CD8-positive, alpha-beta memory T cell (primary cell): Measurements from ENCODE around the gene KLHDC3. TPM values are rescaled to one million over a fixed set of nuclear protein-coding genes. Genes with fewer than 3 reads are reported as not detected.
"Not testable (repeated sequence)": the region's sequence is repeated elsewhere in the genome, so short reads cannot be mapped to it uniquely, and the experiment has no call there.

Experiments
- CTCF ChIA-PET: fragments of 350-600 bp; sonication (Branson Sonifier 250); formaldehyde crosslinking; loops from one replicate; lab custom pipeline; 2021; ENCODE audit warnings: antibody characterized with exemption; lab: Charles Lee
- POLR2A ChIA-PET: fragments of 350-600 bp; sonication (Branson Sonifier 250); formaldehyde crosslinking; loops from one replicate; lab custom pipeline; 2021; ENCODE audit warnings: antibody characterized with exemption; lab: Charles Lee
- DNase-seq, 5 donors: peaks; one replicate each; pipeline versions ENCODE4 v3.0.0 to v3.0.0-alpha.2; 2020 to 2022; ENCODE audit warnings: mixed read lengths in 1 of 5
- H3K27ac ChIP-seq: one replicate; pipeline ENCODE4 v1.7.0; 2013; ENCODE audit warnings: low read depth, mild to moderate bottlenecking, low read length, moderate library complexity
- H3K27me3 ChIP-seq: 2 replicates; pipeline ENCODE4 v1.7.0; 2013; ENCODE audit warnings: low read length, mild to moderate bottlenecking; ENCODE audit not compliant: insufficient read depth, poor library complexity, severe bottlenecking
- H3K36me3 ChIP-seq: 2 replicates; pipeline ENCODE4 v1.7.0; 2013; ENCODE audit warnings: mild to moderate bottlenecking, low read length, moderate library complexity; ENCODE audit not compliant: insufficient read depth
- H3K4me1 ChIP-seq: 2 replicates; pipeline ENCODE4 v1.7.0; 2013; ENCODE audit warnings: mild to moderate bottlenecking, low read length, moderate library complexity; ENCODE audit not compliant: insufficient read depth
- H3K4me3 ChIP-seq: 2 replicates; pipeline ENCODE4 v1.7.0; 2013; ENCODE audit warnings: mild to moderate bottlenecking, low read length
- H3K9me3 ChIP-seq: 2 replicates; pipeline ENCODE4 v1.7.0; 2013; ENCODE audit warnings: mild to moderate bottlenecking, low read length
- H3K27ac Mint-ChIP-seq, 8 donors: one replicate each; pipeline ENCODE4 v1.8.0; 2020 to 2021; ENCODE audit warnings: mixed read lengths in 8 of 8, mild to moderate bottlenecking in 6 of 8, inconsistent platforms in 3 of 8, moderate library complexity in 3 of 8
- H3K27me3 Mint-ChIP-seq, 2 donors: one replicate each; pipeline ENCODE4 v1.8.0; 2020 to 2021; ENCODE audit warnings: mixed read lengths in 2 of 2, mild to moderate bottlenecking in 1 of 2, moderate library complexity in 1 of 2
- H3K36me3 Mint-ChIP-seq, 3 donors: one replicate each; pipeline ENCODE4 v1.8.0; 2020 to 2021; ENCODE audit warnings: mixed read lengths in 3 of 3, inconsistent platforms in 1 of 3, mild to moderate bottlenecking in 1 of 3
- H3K4me1 Mint-ChIP-seq, 3 donors: one replicate each; pipeline ENCODE4 v1.8.0; 2020 to 2021; ENCODE audit warnings: mixed read lengths in 3 of 3, inconsistent platforms in 1 of 3, mild to moderate bottlenecking in 1 of 3
- H3K4me3 Mint-ChIP-seq, 7 donors: one replicate each; pipeline ENCODE4 v1.8.0; 2020 to 2021; ENCODE audit warnings: mixed read lengths in 7 of 7, mild to moderate bottlenecking in 6 of 7, moderate library complexity in 4 of 7, inconsistent platforms in 2 of 7
- H3K9me3 Mint-ChIP-seq, 5 donors: one replicate each; pipeline ENCODE4 v1.8.0; 2020 to 2022; ENCODE audit warnings: mixed read lengths in 5 of 5, mild to moderate bottlenecking in 3 of 5, moderate library complexity in 2 of 5, inconsistent platforms in 1 of 5
- polyA plus RNA-seq: library from polyadenylated mRNA; unstranded; fragments of 300-500 nt; fragmentation: Illumina TruSeq; gene quantifications from one replicate; pipeline ENCODE4 v1.2.3, GENCODE V29; 2021
- total RNA-seq, 2 experiments: library from RNA; stranded (reverse); gene quantifications; one replicate each; pipeline ENCODE4 v1.2.3, GENCODE V29; 2021

Gene KLHDC3
- total and polyA plus RNA-seq, 3 experiments from 2014 or later = 73.5 to 90.7 (median 74.1) TPM

DNA sequence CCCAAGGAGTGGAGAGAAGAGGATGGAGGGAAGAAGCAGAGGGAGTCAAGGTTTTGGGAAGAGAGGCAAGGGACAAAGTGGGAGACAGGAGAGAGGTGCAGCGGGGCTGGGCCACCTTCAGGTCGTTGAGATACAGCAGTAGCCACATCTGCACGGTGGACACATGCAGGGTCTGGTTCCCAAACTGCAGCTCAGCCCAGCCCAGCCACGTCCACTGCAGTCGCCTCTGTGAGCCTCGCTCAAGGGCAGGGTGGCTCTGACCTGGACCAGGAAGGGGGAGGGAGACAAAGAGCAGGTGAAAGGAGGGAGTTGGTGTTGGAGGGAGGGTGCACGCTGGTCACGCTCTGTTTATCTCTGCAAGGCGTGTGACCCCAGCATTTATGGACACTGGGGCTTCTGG is 24.7 kb downstream of the KLHDC3 start:
- Mint-ChIP-seq H3K27ac (peak overlapping the region in 3 of 8 donors; percentile 46 to 88 (median 56)), H3K4me3 (no peak overlapping the region), H3K27me3 (no peaks in the 10 kb centered on the region), H3K9me3 (no peaks in the 10 kb centered on the region), H3K36me3 (peaks cover 0 to 75% (median 7%) of the 10 kb centered on the region in 3 donors), H3K4me1 (no peaks in the 10 kb centered on the region)
- Histone ChIP-seq H3K4me3 (no peak overlapping the region), H3K4me1 (no peaks in the 10 kb centered on the region), H3K27me3 (no peaks in the 10 kb centered on the region), H3K9me3 (no peaks in the 10 kb centered on the region), H3K27ac (no peak overlapping the region), H3K36me3 (no peaks in the 10 kb centered on the region)
- ChIA-PET POLR2A (no interaction called here), CTCF (no interaction called here)
- DNase-seq = no peak

GRCh38 chr6:43040542-43041257 is 26.7 kb downstream of the KLHDC3 start:
- H3K27me3 ChIP-seq = no peaks in the 10 kb centered on the region
- H3K27me3 Mint-ChIP-seq = no peaks in the 10 kb centered on the region
- H3K4me1 Mint-ChIP-seq = no peaks in the 10 kb centered on the region
- no peaks in the 10 kb centered on the region for H3K9me3 Mint-ChIP-seq
- ChIA-PET POLR2A (interaction anchor here (1.0 kb wide), 1 partner anchor 112 kb away, joined by 3 read pairs; no protein-coding TSS in a partner anchor), CTCF (interaction anchor here (1.1 kb wide), 1 partner anchor 103 kb away, joined by 3 read pairs; no protein-coding TSS in a partner anchor)
- H3K36me3 ChIP-seq = no peaks in the 10 kb centered on the region
- no peak overlapping the region for H3K4me3 Mint-ChIP-seq
- no peaks in the 10 kb centered on the region for H3K9me3 ChIP-seq
- H3K27ac Mint-ChIP-seq = peak overlapping the region in 2 of 8 donors; percentile 14 to 28
- no peak overlapping the region for H3K27ac ChIP-seq
- no peaks in the 10 kb centered on the region for H3K4me1 ChIP-seq
- DNase-seq = no peak
- no peak overlapping the region for H3K4me3 ChIP-seq
- H3K36me3 Mint-ChIP-seq = peaks cover 0 to 79% (median 7%) of the 10 kb centered on the region in 3 donors

- H3K36me3 Mint-ChIP-seq = peaks cover 0 to 81% (median 4%) of the 10 kb centered on the region in 3 donors
- H3K9me3 ChIP-seq, DNase-seq, H3K4me1 ChIP-seq, POLR2A ChIA-PET, H3K9me3 Mint-ChIP-seq, H3K4me3 ChIP-seq, H3K4me1 Mint-ChIP-seq, H3K27me3 ChIP-seq, H3K27me3 Mint-ChIP-seq, H3K4me3 Mint-ChIP-seq, H3K27ac ChIP-seq, H3K36me3 ChIP-seq: not testable (repeated sequence)
- peak overlapping the region in 1 of 8 donors; percentile 68 for H3K27ac Mint-ChIP-seq
- CTCF ChIA-PET = interaction anchor here (0.6 kb wide), 1 partner anchor 551 kb away, joined by 3 read pairs; no protein-coding TSS in a partner anchor
These were observed 27.4 kb downstream of the KLHDC3 start for GRCh38 chr6:43041475-43041874.

DNA sequence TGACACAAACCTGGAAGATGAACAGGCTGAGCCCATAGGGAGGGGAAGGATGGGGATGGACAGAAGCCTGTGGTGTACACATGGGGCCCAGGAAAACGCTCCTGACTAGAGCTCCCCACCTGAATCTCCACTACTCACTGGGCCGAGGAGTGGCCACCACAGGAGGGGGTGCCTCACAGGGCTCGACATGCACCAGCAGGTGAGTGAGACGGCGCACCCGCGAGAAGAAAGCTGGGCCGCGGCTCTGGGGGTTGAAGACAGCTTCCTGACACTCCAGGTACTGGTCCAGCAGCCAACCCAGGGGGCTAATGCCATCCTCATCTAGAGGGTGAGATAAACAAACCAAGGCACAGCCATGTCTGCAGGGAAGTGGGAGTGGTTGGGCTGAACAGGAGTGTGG is 29.3 kb downstream of the KLHDC3 start:
- Histone ChIP-seq H3K36me3 (no peaks in the 10 kb centered on the region), H3K9me3 (no peaks in the 10 kb centered on the region), H3K4me3 (no peak overlapping the region), H3K27me3 (no peaks in the 10 kb centered on the region), H3K27ac (no peak overlapping the region), H3K4me1 (no peaks in the 10 kb centered on the region)
- H3K4me1 Mint-ChIP-seq = no peaks in the 10 kb centered on the region
- ChIA-PET CTCF (no interaction called here), POLR2A (no interaction called here)
- no peak for DNase-seq
- no peaks in the 10 kb centered on the region for H3K9me3 Mint-ChIP-seq
- peak overlapping the region in 1 of 8 donors; percentile 48 for H3K27ac Mint-ChIP-seq
- no peaks in the 10 kb centered on the region for H3K27me3 Mint-ChIP-seq
- H3K36me3 Mint-ChIP-seq = peaks cover 0 to 76% (median 4%) of the 10 kb centered on the region in 3 donors
- H3K4me3 Mint-ChIP-seq = no peak overlapping the region

GRCh38 chr6:43045371-43045930 is 31.4 kb downstream of the KLHDC3 start:
- Histone ChIP-seq H3K4me3 (no peak overlapping the region), H3K27me3 (no peaks in the 10 kb centered on the region), H3K4me1 (no peaks in the 10 kb centered on the region), H3K36me3 (peaks cover 11% of the 10 kb centered on the region), H3K27ac (no peak overlapping the region), H3K9me3 (no peaks in the 10 kb centered on the region)
- H3K27me3 Mint-ChIP-seq = no peaks in the 10 kb centered on the region
- DNase-seq = no peak
- H3K36me3 Mint-ChIP-seq = peaks cover 4 to 73% (median 6%) of the 10 kb centered on the region in 3 donors
- POLR2A ChIA-PET = interaction anchor here (0.6 kb wide), 1 partner anchor 345 kb away, joined by 5 read pairs; no protein-coding TSS in a partner anchor
- H3K4me3 Mint-ChIP-seq = no peak overlapping the region
- CTCF ChIA-PET = no interaction called here
- H3K4me1 Mint-ChIP-seq = peaks cover 0 to 4% (median 2%) of the 10 kb centered on the region in 3 donors
- no peaks in the 10 kb centered on the region for H3K9me3 Mint-ChIP-seq
- H3K27ac Mint-ChIP-seq = peak overlapping the region in 3 of 8 donors; percentile 37 to 93 (median 47)

DNA sequence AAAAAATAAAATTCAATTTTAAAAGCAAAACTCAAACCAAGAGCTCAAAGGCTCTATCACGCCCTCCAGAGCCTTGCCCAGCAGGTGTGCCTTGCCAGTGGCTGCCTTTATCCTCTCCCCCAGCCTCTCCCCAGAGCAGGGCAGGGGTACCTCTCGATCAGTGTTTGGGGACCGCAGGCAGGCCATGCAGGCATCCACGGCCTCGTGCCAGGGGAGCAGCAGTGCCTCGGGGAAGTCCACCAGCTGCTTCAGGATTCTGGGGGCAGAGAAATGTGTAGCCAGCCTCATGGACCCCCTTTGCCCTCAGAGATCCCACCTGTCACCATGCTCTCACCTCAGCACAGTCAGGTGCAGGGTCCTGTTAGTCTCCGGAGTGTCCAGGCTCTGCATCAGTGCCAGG is 33.9 kb downstream of the KLHDC3 start:
- CTCF ChIA-PET = no interaction called here
- no peak overlapping the region for H3K4me3 ChIP-seq
- H3K9me3 ChIP-seq = no peaks in the 10 kb centered on the region
- no peak overlapping the region for H3K27ac ChIP-seq
- no peaks in the 10 kb centered on the region for H3K27me3 ChIP-seq
- POLR2A ChIA-PET = no interaction called here
- H3K4me1 ChIP-seq = peaks cover 7% of the 10 kb centered on the region
- H3K36me3 Mint-ChIP-seq = peaks cover 2 to 65% (median 6%) of the 10 kb centered on the region in 3 donors
- peak overlapping the region in 1 of 7 donors; percentile 65 for H3K4me3 Mint-ChIP-seq
- no peaks in the 10 kb centered on the region for H3K9me3 Mint-ChIP-seq
- peaks cover 11% of the 10 kb centered on the region for H3K36me3 ChIP-seq
- peaks cover 0 to 2% of the 10 kb centered on the region in 2 donors for H3K27me3 Mint-ChIP-seq
- no peak overlapping the region for H3K27ac Mint-ChIP-seq
- H3K4me1 Mint-ChIP-seq = peaks cover 18 to 25% (median 24%) of the 10 kb centered on the region in 3 donors
- DNase-seq = no peak

GRCh38 chr6:43050981-43051380 is 36.9 kb downstream of the KLHDC3 start:
- peak overlapping the region in 1 of 7 donors; percentile 68 for H3K4me3 Mint-ChIP-seq
- peak overlapping the region in 4 of 8 donors; percentile 40 to 100 (median 63) for H3K27ac Mint-ChIP-seq
- no peaks in the 10 kb centered on the region for H3K9me3 Mint-ChIP-seq
- Histone ChIP-seq H3K4me1 (peaks cover 18% of the 10 kb centered on the region), H3K27ac (no peak overlapping the region), H3K9me3 (no peaks in the 10 kb centered on the region), H3K4me3 (no peak overlapping the region), H3K27me3 (no peaks in the 10 kb centered on the region), H3K36me3 (peaks cover 20% of the 10 kb centered on the region)
- H3K4me1 Mint-ChIP-seq = peaks cover 28 to 42% (median 42%) of the 10 kb centered on the region in 3 donors
- POLR2A ChIA-PET = no interaction called here
- peaks cover 0 to 2% of the 10 kb centered on the region in 2 donors for H3K27me3 Mint-ChIP-seq
- CTCF ChIA-PET = interaction anchor here (0.7 to 1.0 kb wide), 2 partner anchors 13 to 16 kb away, joined by 3 read pairs; no protein-coding TSS in a partner anchor
- H3K36me3 Mint-ChIP-seq = peaks cover 6 to 58% (median 6%) of the 10 kb centered on the region in 3 donors
- DNase-seq = no peak
